GM19397 (cell line): Measurements from ENCODE around the gene KLHDC1.
"Not testable (repeated sequence)": the region's sequence is repeated elsewhere in the genome, so short reads cannot be mapped to it uniquely, and the experiment has no call there.

Source experiments
- ATAC-seq: cut with Tn5 transposase; IDR thresholded peaks from one replicate; pipeline ENCODE4 v1.9.1; 2021; ENCODE audit warnings: mild to moderate bottlenecking, moderate library complexity; ENCODE audit not compliant: unreplicated experiment

Gene KLHDC1

DNA sequence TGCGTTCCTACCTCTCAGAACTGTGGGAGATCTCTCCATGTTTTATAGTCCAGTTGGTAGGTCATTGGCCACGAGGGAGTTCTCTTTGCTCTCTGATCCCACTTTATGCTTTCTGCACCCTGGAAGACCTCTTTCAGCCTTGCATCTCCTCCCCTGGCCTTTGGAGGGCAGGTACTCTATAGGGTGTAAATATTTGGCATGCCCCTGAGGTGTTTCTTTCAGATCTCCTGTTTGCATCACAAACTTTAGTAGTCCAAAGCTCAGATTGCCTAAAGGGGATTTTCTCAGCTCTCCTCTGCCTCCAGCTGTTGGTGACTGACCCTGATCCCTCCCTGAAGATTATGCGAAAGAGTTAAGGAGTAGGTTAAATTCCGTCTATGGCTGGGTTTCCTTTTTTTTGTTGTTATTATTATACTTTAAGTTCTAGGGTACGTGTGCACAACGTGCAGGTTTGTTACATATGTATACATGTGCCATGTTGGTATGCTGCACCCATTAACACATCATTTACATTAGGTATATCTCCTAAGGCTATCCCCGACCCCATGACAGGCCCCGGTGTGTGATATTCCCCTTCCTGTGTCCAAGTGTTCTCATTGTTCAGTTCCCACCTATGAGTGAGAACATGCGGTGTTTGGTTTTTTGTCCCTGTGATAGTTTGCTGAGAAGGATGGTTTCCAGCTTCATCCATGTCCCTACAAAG is 29.0 kb downstream of the KLHDC1 start:
- ATAC-seq, result not testable (repeated sequence)

DNA sequence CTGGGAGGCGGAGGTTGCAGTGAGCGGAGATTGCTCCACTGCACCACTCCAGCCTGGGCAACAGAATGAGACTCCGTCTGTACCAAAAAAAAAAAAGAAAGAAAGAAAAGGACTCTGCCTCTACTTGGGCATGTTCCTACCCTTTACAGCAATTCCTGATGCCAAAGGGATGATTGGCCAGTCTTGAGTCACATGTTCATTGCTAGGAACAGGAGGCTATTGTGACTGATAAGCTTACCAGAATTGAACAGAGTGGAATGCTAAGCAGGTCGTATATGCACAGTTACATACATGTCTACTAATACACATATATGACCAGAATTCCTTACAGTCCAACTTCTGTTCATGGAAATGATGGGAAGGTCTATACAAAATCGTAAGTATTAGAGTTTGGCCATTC is 34.3 kb downstream of the KLHDC1 start:
- ATAC-seq, result no peak

DNA sequence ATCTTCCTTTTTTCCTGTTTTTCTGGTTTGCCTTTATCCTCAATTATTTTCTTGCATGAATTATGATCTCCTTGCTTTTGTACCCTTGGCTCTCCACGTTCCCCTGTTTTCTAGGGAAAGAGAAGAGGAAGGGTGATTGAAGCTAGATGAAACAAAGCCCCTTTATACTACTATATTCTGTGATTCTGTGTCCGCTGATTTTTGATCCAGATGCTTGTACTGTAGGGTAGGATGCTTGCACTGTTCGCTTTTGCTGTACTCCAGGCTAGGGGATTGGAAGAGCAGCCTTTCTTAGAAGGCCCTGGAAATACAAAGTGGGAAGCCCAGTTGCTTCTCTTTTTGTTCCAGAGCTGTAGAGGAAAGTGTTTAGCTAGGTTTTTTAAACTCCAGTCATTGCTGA is 40.0 kb downstream of the KLHDC1 start:
- no peak for ATAC-seq

DNA sequence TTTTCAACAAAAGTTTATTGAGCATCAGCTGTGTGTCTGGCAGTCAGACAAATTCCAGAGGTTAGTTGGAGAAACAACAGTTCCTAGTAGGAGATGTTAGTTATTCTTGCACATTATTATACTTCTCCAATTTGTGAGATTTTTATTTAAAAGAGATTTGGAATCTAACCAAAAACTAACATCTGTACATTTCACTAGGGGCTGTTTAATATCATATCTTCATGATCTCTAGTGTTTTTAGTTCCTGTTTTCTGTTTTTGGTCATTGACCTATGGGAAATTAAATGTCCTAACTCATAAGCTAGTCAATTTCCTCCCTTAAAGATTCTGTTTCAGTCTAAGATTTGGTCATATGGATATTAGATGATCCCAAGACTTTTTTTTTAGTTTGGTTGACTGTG is 40.9 kb downstream of the KLHDC1 start:
- no peak for ATAC-seq

DNA sequence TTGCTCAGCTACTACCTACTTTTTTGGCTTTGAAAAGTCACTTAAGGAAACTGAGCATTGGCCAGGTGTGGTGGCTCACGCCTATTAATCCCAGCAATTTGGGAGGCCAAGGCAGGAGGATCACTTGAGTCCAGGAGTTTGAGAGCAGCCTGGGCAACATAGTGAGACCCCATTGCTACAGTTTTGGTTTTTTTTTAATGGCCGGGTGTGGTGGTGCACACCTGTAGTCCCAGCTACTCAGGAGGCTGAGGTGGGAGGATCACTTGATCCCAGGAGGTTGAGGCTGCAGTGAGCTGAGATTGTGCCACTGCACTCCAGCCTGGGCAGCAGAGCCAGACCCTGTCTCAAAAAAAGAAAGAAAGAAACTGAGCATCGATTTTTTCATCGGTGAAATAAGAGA is 42.7 kb downstream of the KLHDC1 start:
- ATAC-seq, result not testable (repeated sequence)

DNA sequence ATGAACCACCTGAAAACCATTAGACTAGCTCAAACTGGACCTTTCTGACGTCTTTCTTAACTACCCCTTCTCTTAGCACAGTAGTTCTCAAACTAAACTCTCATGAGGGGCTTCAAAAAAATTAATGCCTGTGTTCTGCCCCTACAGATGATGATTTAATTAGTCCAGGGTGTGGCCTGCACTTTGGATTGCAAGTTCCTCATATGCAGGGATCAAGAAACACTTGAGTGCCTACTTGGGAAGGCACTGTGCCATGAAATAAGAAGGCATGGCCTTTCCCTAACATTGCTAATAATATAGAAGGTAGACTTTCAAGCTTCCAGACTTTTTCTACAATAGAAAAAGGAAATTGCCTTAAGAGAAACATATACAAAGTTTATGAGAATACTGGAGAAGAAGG is 52.3 kb downstream of the KLHDC1 start:
- ATAC-seq, result no peak

DNA sequence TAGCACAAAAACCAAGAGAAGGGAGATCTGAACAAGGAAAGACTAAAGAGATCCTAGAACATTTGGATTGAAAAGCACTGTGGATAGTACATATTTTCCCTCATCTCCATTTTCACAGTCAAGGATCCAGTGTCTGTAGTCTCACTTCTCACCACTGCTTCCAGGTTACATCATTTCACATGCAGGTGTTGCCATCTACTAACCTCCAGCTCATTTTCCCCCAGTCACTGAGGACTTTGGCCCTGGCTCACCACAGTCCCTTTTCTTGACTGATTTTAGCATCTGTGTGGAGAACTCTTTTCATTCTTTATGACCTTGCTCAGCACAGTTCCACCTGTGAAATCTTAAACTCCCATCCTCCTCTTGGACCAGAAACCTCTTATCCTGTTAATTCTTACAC is 53.6 kb downstream of the KLHDC1 start:
- ATAC-seq, result not testable (repeated sequence)

DNA sequence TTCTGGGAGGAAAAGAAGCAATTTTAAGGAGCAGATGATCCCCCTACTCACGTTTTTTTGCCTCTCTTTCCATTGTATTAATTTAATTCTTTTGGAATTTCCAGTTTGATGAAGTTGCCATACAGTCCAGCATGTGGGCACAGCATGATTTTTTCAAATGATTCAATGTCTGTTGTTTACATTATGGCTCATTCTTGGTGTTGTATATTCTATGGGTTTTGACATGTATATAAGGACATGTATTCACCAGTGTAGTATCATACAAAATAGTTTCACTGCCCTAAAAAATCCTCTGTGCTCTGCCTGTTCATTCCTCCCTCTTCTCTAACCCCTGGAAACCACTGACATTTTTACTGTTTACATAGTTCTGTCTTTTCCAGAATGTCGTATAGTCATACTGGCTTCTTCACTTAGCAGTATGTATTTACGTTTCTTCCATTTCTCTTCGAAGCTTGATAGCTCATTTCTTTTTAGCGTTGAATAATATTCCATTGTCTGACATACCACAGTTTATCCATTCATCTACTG is 61.7 kb downstream of the KLHDC1 start:
- ATAC-seq, result no peak

DNA sequence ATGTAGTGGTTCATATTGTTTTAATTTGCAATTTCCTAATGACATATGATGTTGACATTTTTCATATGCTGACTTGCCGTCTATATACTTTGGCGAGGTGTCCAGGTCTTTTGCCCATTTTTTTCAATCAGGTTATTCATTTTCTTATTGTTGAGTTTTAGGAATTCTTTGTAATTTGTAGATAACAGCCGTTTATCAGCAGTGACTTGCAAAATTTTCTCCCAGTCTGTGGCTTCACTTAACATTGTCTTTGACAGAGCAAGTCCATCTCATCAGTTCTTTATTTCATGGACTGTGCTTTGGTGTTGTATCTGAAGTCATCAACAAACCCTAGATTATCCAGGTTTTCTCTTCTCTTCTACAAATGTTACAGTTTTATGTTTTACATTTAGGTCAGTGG is 62.5 kb downstream of the KLHDC1 start:
- ATAC-seq, result no peak

DNA sequence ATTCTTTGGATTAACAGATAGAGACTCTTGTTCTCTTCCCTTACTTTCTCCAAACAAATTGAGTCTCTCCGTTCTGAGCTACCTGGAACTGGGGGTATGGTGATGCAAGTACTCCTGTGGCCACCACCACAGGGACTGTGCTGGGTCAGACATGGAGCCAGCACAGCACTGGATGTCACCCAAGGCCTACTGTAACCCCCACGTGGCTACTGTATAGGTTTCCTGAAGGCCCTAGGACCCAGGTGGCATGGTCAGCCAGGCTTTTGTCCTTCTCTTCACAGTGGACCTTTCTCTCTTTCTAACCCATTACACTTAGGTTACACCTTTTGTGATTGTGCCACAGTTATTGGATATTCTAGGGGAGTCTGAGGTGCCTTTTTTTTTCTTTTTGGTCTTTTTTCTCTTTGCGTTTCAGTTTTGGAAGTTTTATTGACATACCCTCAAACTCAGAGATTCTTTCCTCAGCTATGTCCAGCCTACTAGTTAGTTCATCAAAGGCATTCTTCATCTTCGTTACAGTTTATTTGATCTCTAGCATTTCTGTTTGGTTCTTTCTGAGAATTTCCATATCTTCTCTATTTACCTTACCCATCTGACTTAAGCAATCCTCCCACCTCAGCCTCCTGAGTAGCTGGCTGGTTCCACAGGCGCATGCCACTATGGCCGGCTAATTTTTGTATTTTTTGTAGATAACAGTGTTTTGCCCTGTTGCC is 69.1 kb downstream of the KLHDC1 start:
- no peak for ATAC-seq

DNA sequence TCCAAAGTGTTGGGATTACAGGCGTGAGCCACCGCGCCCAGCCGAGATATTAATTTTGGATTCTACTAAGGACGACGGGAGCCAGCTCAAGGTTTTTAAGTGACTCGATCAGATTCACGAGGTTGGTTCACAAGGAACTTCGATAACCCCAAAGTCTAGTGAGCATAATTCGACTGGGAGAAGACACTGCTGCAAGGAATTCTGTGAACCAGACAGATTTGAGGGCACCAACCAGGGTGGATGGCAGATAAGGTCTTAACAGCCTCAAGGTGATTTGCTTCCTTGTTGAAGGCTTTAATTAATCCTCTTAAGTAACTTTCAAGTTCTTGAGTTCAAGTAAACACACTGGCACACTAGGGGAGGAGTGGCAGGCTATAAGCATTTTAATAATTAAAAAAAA is 73.9 kb downstream of the KLHDC1 start:
- ATAC-seq, result no peak

DNA sequence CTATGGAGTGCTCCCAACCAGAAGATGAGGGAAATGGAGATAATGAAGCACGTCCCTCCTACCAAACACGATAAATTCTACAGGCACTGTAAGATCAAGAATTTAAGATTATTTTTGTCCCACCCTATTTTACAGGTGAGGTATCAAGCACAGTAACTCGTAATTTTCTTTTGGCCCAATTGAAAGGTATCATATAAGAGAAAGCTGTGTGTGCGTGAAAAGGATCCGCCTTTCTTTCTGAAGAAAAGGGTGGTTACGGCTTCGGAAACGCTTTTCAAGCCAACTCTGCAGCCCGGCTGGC is 74.3 kb downstream of the KLHDC1 start:
- no peak for ATAC-seq

DNA sequence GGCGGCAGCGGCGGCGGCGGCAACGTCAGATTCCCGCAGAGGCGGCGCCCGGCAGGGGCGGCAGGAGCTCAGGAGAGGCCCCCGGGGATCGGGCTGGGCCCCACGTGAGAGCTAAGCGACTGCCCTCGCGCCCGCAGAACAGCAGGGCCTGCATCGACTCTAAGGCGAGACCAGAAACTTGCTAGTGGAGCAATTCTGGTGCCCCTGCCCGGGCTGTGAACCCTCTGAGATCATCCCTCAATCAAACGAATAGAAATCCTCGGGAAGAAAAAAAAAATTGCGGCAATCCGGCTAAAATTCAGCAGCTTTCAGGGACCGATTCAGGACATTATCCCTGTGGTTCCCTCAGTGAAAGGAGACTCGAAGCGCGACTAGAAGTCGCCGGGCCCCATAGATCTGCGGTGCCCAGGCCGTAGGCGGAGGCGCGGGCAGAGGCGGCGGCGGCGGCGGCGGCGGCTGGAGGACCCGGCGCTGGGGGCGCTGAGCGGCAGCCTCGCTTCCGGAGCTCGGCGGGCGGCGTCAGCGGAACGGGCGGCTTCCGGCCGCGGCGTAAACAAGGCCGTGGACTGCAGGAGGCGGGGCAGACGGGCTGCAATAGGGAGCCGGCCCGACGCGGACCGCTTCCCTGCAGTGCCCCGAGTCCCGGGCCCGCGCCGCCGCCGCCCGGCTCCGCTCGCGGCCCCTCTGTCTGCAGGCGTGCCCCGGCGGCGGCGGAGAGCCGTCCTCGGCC is 74.8 kb downstream of the KLHDC1 start, which contains the start of gene KLHDC2:
Gene KLHDC2 (plus strand): TSS at position 583 of the 730 bp plus-strand sequence. CDS start 316 bp downstream, outside the sequence.
- ATAC-seq, result peak; percentile 94

DNA sequence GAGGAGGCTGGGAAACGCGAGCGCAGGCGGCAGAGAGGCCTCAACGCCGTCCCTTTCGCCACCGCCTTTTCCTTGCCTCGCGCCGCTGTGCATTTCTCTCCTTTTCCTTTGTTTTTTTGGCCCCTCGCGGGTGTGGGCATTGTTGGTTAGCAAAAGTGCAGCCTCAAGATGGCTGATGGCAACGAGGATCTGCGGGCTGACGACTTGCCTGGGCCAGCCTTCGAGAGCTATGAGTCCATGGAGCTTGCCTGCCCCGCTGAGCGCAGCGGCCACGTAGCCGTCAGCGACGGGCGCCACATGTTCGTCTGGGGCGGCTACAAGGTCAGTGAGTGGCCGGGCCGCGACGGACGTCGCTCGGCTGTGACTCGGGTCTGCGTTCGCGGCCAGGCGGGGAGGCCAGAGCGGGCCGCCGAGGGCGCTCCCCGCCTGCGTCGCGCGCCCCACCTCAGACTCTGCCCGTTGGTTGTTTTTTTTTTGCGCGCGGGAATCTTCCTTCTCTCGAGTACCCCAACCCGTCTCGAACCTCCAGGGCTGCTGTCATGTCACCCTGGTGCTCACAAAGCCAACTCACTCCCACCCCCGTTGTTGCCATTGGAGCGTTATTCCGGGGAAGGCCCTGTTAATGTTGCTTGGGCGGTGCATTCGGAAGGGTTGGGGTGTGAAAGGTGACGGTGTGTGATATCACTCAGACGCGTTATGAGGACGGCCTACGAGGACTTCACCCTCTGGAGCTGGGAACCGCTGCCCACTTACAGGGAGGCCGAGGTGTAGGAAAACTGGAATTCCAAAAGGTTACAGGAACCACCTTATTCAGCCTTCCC is 75.6 kb downstream of the KLHDC1 start:
- peak; percentile 29 for ATAC-seq

DNA sequence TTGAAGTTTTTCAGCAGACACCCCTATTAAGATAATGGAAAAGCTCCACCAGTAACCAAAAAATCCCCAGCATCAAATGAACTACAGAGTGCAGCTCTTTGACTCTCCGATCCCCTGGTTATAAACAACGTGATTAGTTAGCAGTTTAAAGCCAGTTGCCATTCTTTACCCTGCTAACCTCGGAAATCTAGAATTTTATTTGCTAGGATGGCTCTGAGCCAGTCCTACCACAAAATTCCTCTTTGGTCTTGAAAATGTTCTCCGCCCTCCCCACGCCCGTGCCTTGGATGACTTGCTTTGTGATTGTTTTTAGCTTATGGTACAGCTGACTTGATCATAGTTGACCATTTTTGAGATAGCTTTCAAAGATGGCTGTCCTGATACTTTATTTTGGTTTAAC is 76.3 kb downstream of the KLHDC1 start:
- no peak for ATAC-seq

DNA sequence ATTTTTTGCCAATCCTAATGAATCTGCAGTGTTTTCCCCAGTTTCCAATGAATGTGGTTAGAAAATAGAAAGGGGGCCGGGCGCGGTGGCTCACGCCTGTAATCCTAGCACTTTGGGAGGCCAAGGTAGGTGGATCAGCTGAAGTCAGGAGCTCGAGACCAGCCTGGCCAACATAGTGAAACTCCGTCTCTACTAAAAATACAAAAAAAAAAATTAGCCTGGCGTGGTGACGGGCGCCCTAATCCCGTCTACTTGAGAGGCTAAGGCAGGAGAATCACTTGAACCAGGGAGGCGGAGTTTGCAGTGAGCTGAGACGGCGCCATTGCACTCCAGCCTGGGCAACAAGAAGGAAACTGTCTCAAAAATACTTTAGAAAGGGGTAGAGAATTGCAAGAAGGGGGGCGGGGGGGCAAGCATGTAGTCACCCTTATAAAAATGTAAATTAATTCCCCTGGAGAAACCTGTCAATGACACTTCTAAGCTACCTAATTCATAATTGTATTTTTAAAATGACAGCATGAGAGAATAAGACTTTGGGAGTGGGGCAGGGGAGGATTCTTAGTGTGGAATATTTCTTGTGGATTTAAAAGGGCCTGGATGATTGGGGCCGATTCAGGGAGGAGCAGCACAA is 76.8 kb downstream of the KLHDC1 start:
- no peak for ATAC-seq

DNA sequence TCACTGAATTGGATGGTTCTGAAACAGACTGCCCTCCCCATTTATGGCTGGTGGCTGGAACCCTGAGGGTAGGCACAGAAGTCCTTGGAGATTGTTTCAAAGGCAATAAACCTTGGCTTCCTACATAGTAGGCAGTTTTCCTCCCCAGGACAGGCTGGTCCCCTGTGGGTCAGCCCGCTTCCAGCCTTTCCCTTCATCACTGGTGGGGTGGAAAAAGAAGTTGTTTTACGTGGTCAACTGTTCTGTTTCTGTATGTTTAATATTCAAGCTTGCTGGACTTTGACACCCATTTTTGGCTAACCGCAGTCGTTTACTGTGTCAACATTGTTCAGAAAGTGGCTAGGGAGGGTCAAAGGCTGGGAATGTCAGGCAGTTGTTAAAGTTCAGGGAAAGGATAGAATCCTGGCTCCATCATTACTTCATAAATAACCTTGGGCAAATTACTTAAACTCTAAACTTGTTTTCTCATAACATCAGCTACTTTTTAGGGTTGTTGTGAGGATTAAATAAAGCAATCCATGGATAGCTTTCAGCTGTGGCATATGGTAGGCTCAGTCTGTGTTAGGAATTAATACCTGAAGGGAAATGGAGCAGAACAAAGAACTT is 77.4 kb downstream of the KLHDC1 start:
- ATAC-seq, result no peak

DNA sequence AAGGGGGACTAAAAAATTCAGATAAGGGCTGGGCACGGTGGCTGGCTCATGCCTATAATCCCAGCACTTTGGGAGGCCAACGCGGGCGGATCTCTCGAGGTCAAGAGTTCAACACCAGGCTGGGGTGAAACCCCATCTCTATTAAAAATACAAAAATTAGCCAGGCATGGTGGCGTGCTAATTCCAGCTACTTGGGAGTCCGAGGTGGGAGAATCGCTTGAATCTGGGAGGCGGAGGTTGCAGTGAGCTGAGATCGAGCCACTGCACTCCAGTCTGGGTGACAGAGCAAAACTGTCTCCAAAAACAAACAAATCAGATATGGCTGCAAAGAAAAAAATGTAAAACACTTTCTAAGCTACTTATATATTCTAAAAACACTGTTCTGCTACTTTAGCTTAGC is 78.8 kb downstream of the KLHDC1 start:
- ATAC-seq, result not testable (repeated sequence)

DNA sequence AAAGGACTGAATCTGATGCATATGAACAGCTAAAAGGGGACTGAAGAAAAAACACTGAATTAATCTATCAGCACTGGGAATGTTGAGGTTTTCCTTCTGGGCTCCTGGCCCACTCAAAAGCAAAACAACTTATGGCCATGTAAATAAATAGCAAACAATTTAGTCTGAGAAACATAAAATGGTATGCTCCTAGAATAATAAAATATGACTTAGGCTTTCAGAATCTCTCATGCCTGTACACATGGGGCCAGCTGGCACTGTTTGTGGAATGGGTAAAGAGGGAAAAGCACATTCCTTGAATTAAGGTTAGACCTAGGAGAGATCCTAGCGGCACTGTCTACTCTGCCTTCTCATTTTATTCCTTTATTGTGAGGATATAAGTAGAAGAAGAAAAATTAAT is 81.2 kb downstream of the KLHDC1 start:
- no peak for ATAC-seq

DNA sequence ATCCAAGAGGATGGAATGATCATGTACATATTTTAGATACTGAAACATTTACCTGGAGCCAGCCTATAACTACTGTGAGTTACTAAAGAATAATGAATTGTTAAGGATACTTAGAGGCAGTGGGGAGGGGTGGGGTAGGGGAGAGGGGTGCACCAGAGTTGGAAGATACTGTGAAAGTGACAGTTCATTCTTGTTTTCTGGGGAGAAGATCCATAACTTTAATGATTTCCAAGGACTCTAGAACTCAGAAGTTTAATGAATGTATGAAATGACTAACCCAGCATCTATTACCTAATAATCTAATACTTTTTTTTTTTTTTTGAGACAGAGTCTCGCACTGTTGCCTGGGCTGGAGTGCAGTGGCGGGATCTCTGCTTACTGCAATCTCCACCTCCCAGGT is 85.5 kb downstream of the KLHDC1 start:
- no peak for ATAC-seq
